HG03565 (cell line): Measurements from ENCODE around the gene EXPH5.

ENCODE experiments used
- ATAC-seq: cut with Tn5 transposase; IDR thresholded peaks from one replicate; pipeline ENCODE4 v1.9.1; 2021; ENCODE audit warnings: mild to moderate bottlenecking, moderate library complexity; ENCODE audit not compliant: unreplicated experiment

Gene EXPH5

GRCh38 chr11:108516125-108516524 lies 77.4 kb downstream of the EXPH5 start:
- ATAC-seq: no peak

GRCh38 chr11:108512708-108513107 lies 80.9 kb downstream of the EXPH5 start:
- no peak for ATAC-seq

- ATAC-seq: no peak
These were observed 81.6 kb downstream of the EXPH5 start for GRCh38 chr11:108511851-108512474.

- ATAC-seq: no peak
These were observed 84.6 kb downstream of the EXPH5 start for GRCh38 chr11:108508653-108509593.

DNA sequence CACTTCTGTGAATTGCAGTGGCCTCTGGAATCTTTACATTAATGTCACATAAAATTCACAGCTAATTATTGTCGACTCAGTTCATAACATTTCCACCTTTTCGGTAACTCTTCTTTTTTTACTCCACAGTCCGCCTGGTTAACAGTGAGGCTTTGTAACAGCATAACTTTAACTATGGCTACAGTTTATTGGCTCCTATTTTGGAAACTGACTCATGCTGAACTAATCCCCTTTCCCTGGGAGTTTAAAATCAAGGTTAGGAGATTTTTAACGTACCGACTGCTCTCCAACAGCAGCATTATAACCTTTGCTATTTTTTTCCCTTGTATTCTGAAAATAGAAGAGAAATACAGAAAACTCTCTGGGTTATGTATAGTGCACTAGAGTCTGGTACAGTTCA lies 92.2 kb downstream of the EXPH5 start:
- no peak for ATAC-seq

DNA sequence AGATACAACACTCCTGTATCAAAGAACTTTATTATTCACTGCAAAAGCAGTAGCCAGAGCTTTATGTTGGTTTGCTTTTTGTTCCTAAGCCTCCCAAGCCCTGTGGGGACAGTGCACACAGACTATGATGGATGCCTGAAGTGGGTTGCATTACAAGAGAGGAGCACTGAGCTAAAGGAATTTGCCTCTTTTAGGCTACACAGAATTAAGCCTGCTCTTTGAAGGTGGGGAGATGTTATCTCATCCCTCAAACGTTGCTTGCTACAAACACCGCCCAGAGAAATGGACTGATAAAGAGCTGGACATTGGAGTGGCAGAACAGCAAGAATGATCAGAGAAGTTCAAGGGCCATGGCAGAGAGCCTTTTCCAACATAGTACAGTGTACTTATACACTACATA lies 92.8 kb downstream of the EXPH5 start:
- ATAC-seq: no peak

DNA sequence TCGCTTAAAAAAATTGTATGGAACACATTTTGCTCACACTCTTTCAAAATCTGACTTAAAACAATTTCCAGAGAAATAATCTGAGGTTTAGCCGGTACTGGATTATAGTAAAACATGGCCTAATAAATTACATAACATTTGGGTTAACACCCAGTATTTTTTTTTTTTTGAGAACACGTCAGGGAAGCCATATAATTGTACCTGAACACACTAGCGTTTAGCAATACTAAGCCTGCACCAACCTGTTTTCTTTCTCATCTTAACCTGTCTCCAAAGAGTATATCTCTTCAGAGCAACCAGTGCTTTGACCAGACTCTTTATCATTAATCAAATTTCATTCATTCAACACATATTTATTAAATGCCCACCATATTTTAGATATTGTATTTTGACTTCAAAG lies 93.4 kb downstream of the EXPH5 start:
- ATAC-seq: no peak

- no peak for ATAC-seq
These were observed 94.7 kb downstream of the EXPH5 start for GRCh38 chr11:108498816-108499408.

DNA sequence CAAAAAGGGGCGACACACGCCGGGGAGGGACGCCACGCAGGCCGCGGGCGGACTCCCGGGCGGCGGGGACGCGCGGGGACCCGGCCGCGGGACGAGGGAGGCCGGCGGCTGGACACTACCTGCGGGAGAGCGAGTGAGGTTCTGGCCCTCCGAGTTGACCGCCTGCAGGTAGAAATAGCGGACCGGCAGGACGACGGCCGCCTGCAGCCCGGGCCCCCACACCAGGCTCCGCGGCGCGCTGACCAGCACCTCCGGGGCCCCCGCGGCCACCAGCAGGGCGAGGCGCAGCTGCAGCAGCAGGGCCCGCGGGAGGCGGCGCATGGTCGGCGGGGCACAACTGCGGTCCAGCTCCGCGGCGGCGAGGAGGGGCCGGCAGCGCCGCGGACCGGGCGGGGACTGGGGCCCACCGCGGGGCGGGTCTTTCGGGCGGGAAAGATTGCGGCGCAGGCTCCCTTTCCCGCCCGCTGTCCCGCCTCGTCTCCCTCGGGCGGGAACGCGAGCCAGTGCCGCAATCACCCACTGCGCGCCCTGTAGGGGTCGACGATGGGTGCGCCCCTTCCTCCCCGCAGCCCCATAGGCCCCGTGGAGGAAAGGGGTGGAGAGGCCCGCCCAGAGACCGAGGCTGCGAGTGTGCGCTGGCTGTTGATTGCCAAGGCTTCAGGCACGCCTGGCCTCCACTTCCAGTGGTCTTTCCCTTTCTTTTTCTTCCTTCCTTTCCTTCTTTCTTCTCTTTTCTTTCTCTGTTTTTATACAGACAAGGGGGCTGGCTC lies 95.3 kb downstream of the EXPH5 start, which contains the start of gene POGLUT3:
TSS of gene POGLUT3 (minus strand) at position 339 of the 770 bp plus-strand sequence. CDS start at position 321, 18 bp downstream.
- peak; percentile 45 for ATAC-seq

DNA sequence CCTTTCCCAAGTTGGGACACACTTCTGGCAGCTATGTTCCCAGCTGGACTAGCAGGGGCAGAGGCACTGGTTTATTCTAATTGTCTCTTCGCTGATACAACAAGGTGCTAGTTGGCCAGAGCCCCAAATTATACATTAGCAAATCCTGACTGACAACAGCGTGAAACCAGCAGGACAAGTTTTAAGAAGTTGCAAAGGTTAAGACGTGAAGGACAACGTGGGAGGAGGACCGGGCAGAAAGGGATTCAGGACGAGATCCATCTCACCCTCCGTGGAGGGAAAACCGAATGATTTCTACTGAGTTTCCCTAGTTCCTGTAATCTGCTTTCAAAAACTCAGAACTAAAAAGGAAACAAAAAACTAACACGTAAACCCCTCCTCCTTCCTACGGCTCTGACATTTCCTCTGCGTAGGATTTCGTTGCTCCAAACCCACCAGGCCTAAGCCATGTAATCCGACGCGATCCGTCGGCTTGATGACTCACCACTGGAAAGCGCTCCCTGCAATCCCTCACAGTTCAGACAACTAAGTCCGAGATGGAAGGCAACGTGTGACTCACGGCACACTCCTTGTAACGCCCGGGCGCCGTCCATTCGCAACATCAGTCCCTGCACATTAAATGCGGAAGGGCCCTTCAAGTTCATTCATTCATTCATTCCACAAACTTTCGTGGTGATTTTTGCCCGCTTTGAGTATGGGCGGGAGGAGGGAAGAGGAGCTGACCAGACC lies 96.1 kb downstream of the EXPH5 start:
- ATAC-seq: peak; percentile 51

- no peak for ATAC-seq
These were observed 96.8 kb downstream of the EXPH5 start for GRCh38 chr11:108496643-108497256.

DNA sequence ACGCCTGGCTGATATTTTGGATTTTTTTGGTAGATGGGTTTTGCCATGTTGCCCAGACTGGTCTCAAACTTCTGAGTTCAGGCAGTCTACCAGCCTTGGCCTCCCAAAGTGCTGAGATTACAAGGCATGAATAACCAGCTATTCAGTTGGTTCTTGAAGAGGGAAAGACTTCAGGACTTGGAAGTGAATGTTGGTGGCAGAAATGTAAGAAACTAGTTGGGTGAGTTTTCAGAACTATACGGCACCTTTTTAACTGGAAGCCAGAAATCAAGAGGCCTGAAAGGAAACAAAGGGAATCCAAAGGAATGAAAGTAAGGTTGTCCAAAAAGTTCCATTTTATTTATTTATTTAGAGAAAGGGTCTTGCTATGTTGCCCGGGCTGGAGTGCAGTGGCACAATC lies 98.2 kb downstream of the EXPH5 start:
- ATAC-seq: no peak

- no peak for ATAC-seq
These were observed 99.4 kb downstream of the EXPH5 start for GRCh38 chr11:108494182-108494581.

DNA sequence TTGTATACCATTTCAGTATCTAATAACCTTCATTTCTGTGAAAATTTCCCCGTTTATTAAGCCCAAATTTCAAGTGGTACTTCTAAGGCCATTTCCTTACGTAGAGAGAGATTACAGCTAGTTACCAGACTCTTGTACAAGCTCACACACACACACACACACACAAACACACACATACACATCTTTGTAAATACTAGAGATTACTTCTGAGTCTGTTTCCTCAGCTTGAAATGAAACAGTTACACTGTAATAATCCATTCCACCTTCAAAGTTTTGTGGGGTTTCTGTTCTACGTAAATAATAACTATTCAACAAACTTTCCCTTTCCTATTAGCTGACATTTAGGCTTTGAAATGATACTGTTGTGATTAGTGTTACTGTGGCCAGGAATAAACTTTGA lies 101.6 kb downstream of the EXPH5 start:
- ATAC-seq: no peak

- ATAC-seq: no peak
These were observed 106.7 kb downstream of the EXPH5 start for GRCh38 chr11:108486828-108487227.

DNA sequence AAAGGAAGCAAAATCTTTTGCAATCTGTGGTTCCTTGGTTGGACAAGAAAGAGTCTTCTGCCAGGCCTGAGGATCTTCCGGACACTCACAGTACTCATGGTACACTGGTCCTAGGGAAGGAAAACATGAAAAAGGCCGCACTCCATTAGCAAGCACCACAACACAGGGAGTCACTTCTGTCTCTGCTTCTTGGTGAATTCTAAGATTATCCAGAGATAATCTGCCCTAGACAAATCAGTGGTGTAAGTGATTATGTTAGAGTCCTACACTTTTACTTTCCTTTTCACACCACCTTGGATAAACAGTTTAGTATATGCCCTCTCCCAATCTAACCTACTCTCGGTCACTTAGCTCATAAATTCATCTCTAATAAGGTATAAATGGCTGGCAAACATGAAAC lies 107.2 kb downstream of the EXPH5 start:
- ATAC-seq: no peak

- ATAC-seq: no peak
These were observed 110.4 kb downstream of the EXPH5 start for GRCh38 chr11:108483163-108483562.

DNA sequence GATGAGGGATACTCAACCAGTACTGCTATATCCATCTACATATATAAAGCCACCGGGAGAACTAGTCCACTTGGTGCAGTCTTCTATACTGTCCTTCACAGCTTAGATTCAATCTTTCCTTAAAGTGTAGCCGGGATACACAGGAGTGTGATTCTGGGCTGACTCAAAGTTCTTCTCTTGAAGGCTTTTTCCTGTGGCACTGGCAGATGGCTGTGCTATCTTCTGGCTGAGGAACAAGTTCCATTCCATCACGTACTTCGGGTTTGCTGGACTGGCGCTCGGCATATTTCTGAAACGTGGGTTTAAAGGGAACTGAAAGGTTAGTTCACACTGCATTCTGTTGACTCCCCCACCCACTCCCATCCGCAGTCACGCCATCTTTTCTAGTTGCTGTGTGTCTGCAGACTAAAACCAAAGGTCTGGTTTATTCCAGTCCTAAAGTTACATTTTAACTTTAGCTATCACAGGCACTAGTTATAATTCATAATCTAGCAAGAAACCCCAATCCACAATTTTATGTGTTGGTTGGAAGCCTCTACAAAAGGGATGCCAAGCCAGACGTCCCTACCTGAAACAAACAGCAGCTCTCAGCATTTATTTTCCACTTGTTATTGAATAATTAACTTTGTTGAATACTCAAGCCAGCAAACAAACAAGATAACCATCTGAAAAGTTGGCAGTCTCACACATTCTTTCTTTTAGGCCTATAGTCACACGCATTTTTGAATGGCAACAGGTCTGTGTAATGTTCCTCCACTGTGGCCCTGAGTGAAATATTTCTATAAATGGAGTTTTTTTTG lies 118.7 kb downstream of the EXPH5 start:
- ATAC-seq: no peak

GRCh38 chr11:108472681-108473080 lies 120.9 kb downstream of the EXPH5 start:
- no peak for ATAC-seq
